ENCODE measurements around the gene TRAPPC11. TPM values are rescaled to one million over a fixed set of nuclear protein-coding genes. Genes with fewer than 3 reads are reported as not detected.
"Not testable (repeated sequence)": the region's sequence is repeated elsewhere in the genome, so short reads cannot be mapped to it uniquely, and the experiment has no call there.

The TRAPPC11 gene
- total RNA-seq, 2 experiments from 2014 or later, result 18.9 to 21.6 TPM

- Mint-ChIP-seq H3K27me3 (peaks cover 40% of the 10 kb centered on the region), H3K36me3 (no peaks in the 10 kb centered on the region), H3K4me3 (peak overlapping the region; percentile 74), H3K9me3 (no peaks in the 10 kb centered on the region), H3K4me1 (peaks cover 4% of the 10 kb centered on the region), H3K27ac (no peak overlapping the region)
- peak; percentile 50 for DNase-seq
These were observed 63.9 kb downstream of the TRAPPC11 start for GRCh38 chr4:183722731-183723560.

GRCh38 chr4:183723561-183724228 lies 64.6 kb downstream of the TRAPPC11 start:
- no peak for DNase-seq
- H3K27me3 Mint-ChIP-seq, result peaks cover 40% of the 10 kb centered on the region
- H3K9me3 Mint-ChIP-seq, result no peaks in the 10 kb centered on the region
- peak overlapping the region; percentile 67 for H3K4me3 Mint-ChIP-seq
- no peaks in the 10 kb centered on the region for H3K36me3 Mint-ChIP-seq
- H3K4me1 Mint-ChIP-seq, result peaks cover 4% of the 10 kb centered on the region
- no peak overlapping the region for H3K27ac Mint-ChIP-seq

GRCh38 chr4:183725585-183725984 lies 66.5 kb downstream of the TRAPPC11 start:
- not testable (repeated sequence) for H3K9me3 Mint-ChIP-seq, H3K36me3 Mint-ChIP-seq, DNase-seq, H3K4me1 Mint-ChIP-seq, H3K27ac Mint-ChIP-seq, H3K4me3 Mint-ChIP-seq
- peaks cover 37% of the 10 kb centered on the region for H3K27me3 Mint-ChIP-seq

GRCh38 chr4:183727482-183727881 lies 68.4 kb downstream of the TRAPPC11 start:
- Mint-ChIP-seq H3K27me3 (peaks cover 22% of the 10 kb centered on the region), H3K4me3 (no peak overlapping the region), H3K36me3 (no peaks in the 10 kb centered on the region), H3K27ac (no peak overlapping the region), H3K4me1 (peaks cover 3% of the 10 kb centered on the region), H3K9me3 (no peaks in the 10 kb centered on the region)
- no peak for DNase-seq

- H3K27ac Mint-ChIP-seq, result no peak overlapping the region
- H3K9me3 Mint-ChIP-seq, result no peaks in the 10 kb centered on the region
- no peaks in the 10 kb centered on the region for H3K4me1 Mint-ChIP-seq
These were observed 69.4 kb downstream of the TRAPPC11 start for GRCh38 chr4:183728223-183729068.

GRCh38 chr4:183729069-183729406 lies 69.9 kb downstream of the TRAPPC11 start:
- Mint-ChIP-seq H3K27ac (no peak overlapping the region), H3K9me3 (no peaks in the 10 kb centered on the region), H3K36me3 (no peaks in the 10 kb centered on the region), H3K27me3 (peaks cover 10% of the 10 kb centered on the region), H3K4me3 (no peak overlapping the region), H3K4me1 (no peaks in the 10 kb centered on the region)
- no peak for DNase-seq

More at GRCh38 chr4:183728223-183729068, 69.4 kb downstream of the TRAPPC11 start:
- no peaks in the 10 kb centered on the region for H3K36me3 Mint-ChIP-seq
- peaks cover 16% of the 10 kb centered on the region for H3K27me3 Mint-ChIP-seq
- DNase-seq, result no peak
- H3K4me3 Mint-ChIP-seq, result no peak overlapping the region

- Mint-ChIP-seq H3K27me3 (peaks cover 6% of the 10 kb centered on the region), H3K36me3 (no peaks in the 10 kb centered on the region), H3K4me1 (no peaks in the 10 kb centered on the region), H3K9me3 (no peaks in the 10 kb centered on the region), H3K4me3 (no peak overlapping the region), H3K27ac (no peak overlapping the region)
- no peak for DNase-seq
These were observed 70.6 kb downstream of the TRAPPC11 start for GRCh38 chr4:183729430-183730328.

- Mint-ChIP-seq H3K4me3 (no peak overlapping the region), H3K27me3 (no peaks in the 10 kb centered on the region), H3K27ac (no peak overlapping the region), H3K4me1 (no peaks in the 10 kb centered on the region), H3K36me3 (no peaks in the 10 kb centered on the region), H3K9me3 (no peaks in the 10 kb centered on the region)
- DNase-seq, result no peak
These were observed 73.2 kb downstream of the TRAPPC11 start for GRCh38 chr4:183732296-183732695.

GRCh38 chr4:183733181-183733580 lies 74.1 kb downstream of the TRAPPC11 start:
- Mint-ChIP-seq H3K4me3 (no peak overlapping the region), H3K4me1 (no peaks in the 10 kb centered on the region), H3K36me3 (no peaks in the 10 kb centered on the region), H3K9me3 (no peaks in the 10 kb centered on the region), H3K27ac (no peak overlapping the region), H3K27me3 (no peaks in the 10 kb centered on the region)
- DNase-seq, result no peak

GRCh38 chr4:183738081-183738673 lies 79.1 kb downstream of the TRAPPC11 start:
- DNase-seq, result no peak
- Mint-ChIP-seq H3K27me3 (peaks cover under 1% of the 10 kb centered on the region), H3K9me3 (no peaks in the 10 kb centered on the region), H3K4me1 (no peaks in the 10 kb centered on the region), H3K27ac (no peak overlapping the region), H3K36me3 (no peaks in the 10 kb centered on the region), H3K4me3 (no peak overlapping the region)

GRCh38 chr4:183738961-183739360 lies 79.9 kb downstream of the TRAPPC11 start:
- Mint-ChIP-seq H3K36me3 (no peaks in the 10 kb centered on the region), H3K27ac (no peak overlapping the region), H3K9me3 (no peaks in the 10 kb centered on the region), H3K27me3 (peaks cover 5% of the 10 kb centered on the region), H3K4me3 (no peak overlapping the region), H3K4me1 (no peaks in the 10 kb centered on the region)
- no peak for DNase-seq

- Mint-ChIP-seq H3K9me3 (no peaks in the 10 kb centered on the region), H3K36me3 (no peaks in the 10 kb centered on the region), H3K27ac (no peak overlapping the region), H3K27me3 (peaks cover 14% of the 10 kb centered on the region), H3K4me1 (no peaks in the 10 kb centered on the region), H3K4me3 (no peak overlapping the region)
- no peak for DNase-seq
These were observed 87.5 kb downstream of the TRAPPC11 start for GRCh38 chr4:183746305-183747229.

- H3K36me3 Mint-ChIP-seq, result no peaks in the 10 kb centered on the region
- H3K4me1 Mint-ChIP-seq, result no peaks in the 10 kb centered on the region
- H3K27me3 Mint-ChIP-seq, result peaks cover 14% of the 10 kb centered on the region
- H3K9me3 Mint-ChIP-seq, result no peaks in the 10 kb centered on the region
- DNase-seq, result no peak
- no peak overlapping the region for H3K4me3 Mint-ChIP-seq
- no peak overlapping the region for H3K27ac Mint-ChIP-seq
These were observed 88.3 kb downstream of the TRAPPC11 start for GRCh38 chr4:183747380-183747779.

Data from activated naive CD8-positive, alpha-beta T cell treated with anti-CD3 and anti-CD28 coated beads for 36 hours (primary cell).